HEK293 (cell line): ENCODE results near the gene DHX9.

Experiments
- BCL11A ChIP-seq: fragments of 450-650 bp; formaldehyde crosslinking; IDR thresholded peaks from 2 replicates; pipeline ENCODE4 v1.5.1; 2016; ENCODE audit warnings: low read depth, missing biosample characterization, missing genetic modification characterization
- CTCF ChIP-seq: fragments of 450-650 bp; formaldehyde crosslinking; IDR thresholded peaks from 2 replicates; pipeline ENCODE4 v1.5.1; 2016; ENCODE audit warnings: missing biosample characterization, missing genetic modification characterization
- MYNN ChIP-seq: fragments of 450-650 bp; formaldehyde crosslinking; IDR thresholded peaks from 2 replicates; pipeline ENCODE4 v1.5.1; 2016; ENCODE audit warnings: missing biosample characterization, missing genetic modification characterization, borderline replicate concordance
- ZBTB7A ChIP-seq: fragments of 450-650 bp; formaldehyde crosslinking; IDR thresholded peaks from 2 replicates; pipeline ENCODE4 v1.5.1; 2016; ENCODE audit warnings: low read depth, missing biosample characterization, missing genetic modification characterization
- ZNF549 ChIP-seq: fragments of 450-650 bp; IDR thresholded peaks from 2 replicates; pipeline ENCODE4 v1.5.1; 2018; ENCODE audit warnings: missing biosample characterization, missing genetic modification characterization, mild to moderate bottlenecking, inconsistent platforms, moderate library complexity
- ZNF585B ChIP-seq: fragments of 450-650 bp; formaldehyde crosslinking; IDR thresholded peaks from 2 replicates; pipeline ENCODE4 v1.5.1; 2016; ENCODE audit warnings: missing biosample characterization, missing genetic modification characterization
- ZNF596 ChIP-seq: fragments of 450-650 bp; IDR thresholded peaks from 2 replicates; pipeline ENCODE4 v1.5.0; 2018; ENCODE audit warnings: missing biosample characterization, mild to moderate bottlenecking, missing genetic modification characterization, moderate library complexity

- TF ChIP-seq ZNF549 (tag by site-specific recombination) (no peak), CTCF (tag by site-specific recombination) (no peak), MYNN (tag by site-specific recombination) (no peak), ZBTB7A (no peak), BCL11A (tag by site-specific recombination) (no peak), ZNF585B (no peak), ZNF596 (tag by site-specific recombination) (no peak)
These were observed 71.0 kb downstream of the DHX9 start for GRCh38 chr1:182910143-182910542.
